Gastrocnemius medialis (tissue), 4 donors: ENCODE data around the gene SYNJ2. TPM values are rescaled to one million over a fixed set of nuclear protein-coding genes. Genes with fewer than 3 reads are reported as not detected.

ENCODE experiments used
- ATAC-seq, 2 donors: fragments of 150-250 bp; one replicate each; pipeline ENCODE4 v1.9.1; 2016
- DNase-seq, 2 donors: peaks; one replicate each; pipeline ENCODE4 v3.0.0-alpha.2; 2019
- H3K27ac ChIP-seq, 4 donors: fragments of 200-600 bp; sonication (generic); 1 replicate in 1 of 4; 2 replicates in 3 of 4; pipeline ENCODE4 v1.5.1; 2016 to 2018; ENCODE audit warnings: mild to moderate bottlenecking in 2 of 4, moderate library complexity in 1 of 4
- H3K27me3 ChIP-seq, 3 donors: fragments of 200-600 bp; sonication (generic) in 2 of 3; 1 replicate in 1 of 3; 2 replicates in 2 of 3; pipeline versions ENCODE4 v1.5.1 to v1.6.0; 2016 to 2019; ENCODE audit warnings: mild to moderate bottlenecking in 1 of 3, moderate library complexity in 1 of 3
- H3K36me3 ChIP-seq, 2 donors: fragments of 200-600 bp; sonication (generic) in 1 of 2; one replicate each; pipeline ENCODE4 v1.5.1; 2017 to 2018
- H3K4me1 ChIP-seq, 2 donors: fragments of 200-600 bp; sonication (generic) in 1 of 2; one replicate each; pipeline ENCODE4 v1.5.1; 2016 to 2017; ENCODE audit warnings: mild to moderate bottlenecking in 2 of 2
- H3K4me3 ChIP-seq, 4 donors: fragments of 200-600 bp; sonication (generic) in 3 of 4; 1 replicate in 1 of 4; 2 replicates in 3 of 4; pipeline ENCODE4 v1.5.1; 2016 to 2019; ENCODE audit warnings: mild to moderate bottlenecking in 2 of 4
- H3K9me3 ChIP-seq, 3 donors: fragments of 200-600 bp; sonication (generic) in 2 of 3; 1 replicate in 1 of 3; 2 replicates in 2 of 3; pipeline ENCODE4 v1.5.1; 2016 to 2019
- POLR2A ChIP-seq, 2 donors: fragments of 450-650 bp; IDR thresholded peaks; one replicate each; pipeline ENCODE4 v1.6.1; 2017; ENCODE audit warnings: antibody characterized with exemption in 2 of 2, mild to moderate bottlenecking in 2 of 2, moderate library complexity in 2 of 2
- in situ Hi-C, 4 donors: fragments of 200-750 bp; cut with MboI; loops; one replicate each; pipeline versions ENCODE4 v1.15.0 to v1.8.0; 2017; ENCODE audit warnings: low sequenced_read_pairs in 4 of 4
- intact Hi-C: fragments of 100-400 bp; cut with DNase I; formaldehyde crosslinking; loops from one replicate; pipeline ENCODE4 v1.15.1; 2023; ENCODE audit warnings: low total_unique reads
- total RNA-seq, 4 donors: library from RNA; depleted of rRNA; stranded (reverse); fragments of >200 nt; gene quantifications; one replicate each; pipeline versions ENCODE4 v1.1.0 to v1.2.3, GENCODE V29; 2016
- TF ChIP-seq, protein P1 (sequence below), 5 experiments: fragments of 450-650 bp in 3 of 5; fragments of 200-600 bp in 2 of 5; sonication (generic) in 2 of 5; IDR thresholded peaks in 4 of 5; conservative IDR thresholded peaks in 1 of 5; 1 replicate in 4 of 5; 2 replicates in 1 of 5; pipeline ENCODE4 v1.5.1; 2016 to 2019; ENCODE audit warnings: antibody characterized with exemption in 5 of 5, mild to moderate bottlenecking in 3 of 5, moderate library complexity in 3 of 5

SYNJ2 gene
- total RNA-seq, 4 donors from 2014 or later, result 3.9 to 17.0 (median 7.0) TPM

DNA sequence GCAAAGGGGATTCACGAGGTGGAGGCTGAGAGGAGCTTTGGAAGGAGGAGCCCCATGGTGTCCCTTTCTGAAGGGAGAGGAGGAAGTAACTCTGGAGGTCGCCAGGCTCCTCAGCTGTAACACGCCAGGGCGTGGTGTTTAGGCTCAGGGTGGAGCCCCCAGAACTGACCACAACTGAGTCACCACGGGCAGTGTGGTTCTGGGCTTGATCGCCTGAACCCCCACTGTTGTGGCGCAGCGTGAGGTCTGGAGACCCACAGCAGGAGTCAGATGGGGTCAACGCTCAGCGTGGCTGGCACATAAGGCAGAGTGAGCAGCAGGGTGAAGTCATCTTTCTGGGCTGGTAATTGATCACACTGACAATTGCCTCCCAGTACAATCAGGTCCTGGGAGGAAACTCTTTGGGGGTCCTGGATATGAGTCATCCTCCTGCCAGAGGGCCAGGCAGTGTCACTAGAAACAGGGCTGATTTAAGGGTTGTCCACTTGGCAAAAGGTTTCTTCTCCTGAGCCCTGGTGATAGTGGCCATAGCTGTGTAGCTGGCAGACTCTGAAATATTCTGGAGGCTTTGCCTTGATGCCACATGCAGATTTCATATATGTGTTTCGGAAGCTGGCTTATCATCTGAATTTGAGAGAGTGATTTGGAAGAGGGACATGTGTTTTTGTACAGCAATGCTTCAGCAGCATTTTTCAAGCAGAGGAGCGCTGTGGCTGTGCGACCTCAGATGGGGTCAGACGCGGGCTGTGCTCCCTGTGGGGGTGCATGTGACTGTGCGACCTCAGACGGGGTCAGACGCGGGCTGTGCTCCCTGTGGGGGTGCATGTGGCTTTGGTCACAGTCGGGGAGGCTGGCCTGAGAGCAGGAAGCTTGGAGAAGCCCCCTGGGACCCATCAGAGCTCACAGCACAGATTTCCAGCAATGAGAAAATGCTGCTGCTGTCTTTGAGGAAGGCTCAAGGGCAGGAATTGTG is 50.0 kb downstream of the SYNJ2 start:
- H3K27ac ChIP-seq, result peak overlapping the region; percentile 4 to 47 (median 18)
- in situ Hi-C loops, result no loop called here
- H3K4me3 ChIP-seq, result no peak overlapping the region
- no peaks in the 10 kb centered on the region for H3K9me3 ChIP-seq
- H3K36me3 ChIP-seq, result no peaks in the 10 kb centered on the region
- ATAC-seq, result peak; percentile 30 to 43
- H3K27me3 ChIP-seq, result no peaks in the 10 kb centered on the region
- DNase-seq, result peak in 1 of 2 donors; percentile 44
- H3K4me1 ChIP-seq, result peaks cover 0 to 11% of the 10 kb centered on the region in 2 donors
- intact Hi-C loops, result no loop called here
- TF ChIP-seq POLR2A (IDR thresholded peaks at IDR 0.05), result no peak
- TF ChIP-seq, protein P1, sequence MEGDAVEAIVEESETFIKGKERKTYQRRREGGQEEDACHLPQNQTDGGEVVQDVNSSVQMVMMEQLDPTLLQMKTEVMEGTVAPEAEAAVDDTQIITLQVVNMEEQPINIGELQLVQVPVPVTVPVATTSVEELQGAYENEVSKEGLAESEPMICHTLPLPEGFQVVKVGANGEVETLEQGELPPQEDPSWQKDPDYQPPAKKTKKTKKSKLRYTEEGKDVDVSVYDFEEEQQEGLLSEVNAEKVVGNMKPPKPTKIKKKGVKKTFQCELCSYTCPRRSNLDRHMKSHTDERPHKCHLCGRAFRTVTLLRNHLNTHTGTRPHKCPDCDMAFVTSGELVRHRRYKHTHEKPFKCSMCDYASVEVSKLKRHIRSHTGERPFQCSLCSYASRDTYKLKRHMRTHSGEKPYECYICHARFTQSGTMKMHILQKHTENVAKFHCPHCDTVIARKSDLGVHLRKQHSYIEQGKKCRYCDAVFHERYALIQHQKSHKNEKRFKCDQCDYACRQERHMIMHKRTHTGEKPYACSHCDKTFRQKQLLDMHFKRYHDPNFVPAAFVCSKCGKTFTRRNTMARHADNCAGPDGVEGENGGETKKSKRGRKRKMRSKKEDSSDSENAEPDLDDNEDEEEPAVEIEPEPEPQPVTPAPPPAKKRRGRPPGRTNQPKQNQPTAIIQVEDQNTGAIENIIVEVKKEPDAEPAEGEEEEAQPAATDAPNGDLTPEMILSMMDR (IDR thresholded peaks at IDR 0.05 in 4 of 5, conservative IDR thresholded peaks at IDR 0.05 in 1 of 5), result no peak

DNA sequence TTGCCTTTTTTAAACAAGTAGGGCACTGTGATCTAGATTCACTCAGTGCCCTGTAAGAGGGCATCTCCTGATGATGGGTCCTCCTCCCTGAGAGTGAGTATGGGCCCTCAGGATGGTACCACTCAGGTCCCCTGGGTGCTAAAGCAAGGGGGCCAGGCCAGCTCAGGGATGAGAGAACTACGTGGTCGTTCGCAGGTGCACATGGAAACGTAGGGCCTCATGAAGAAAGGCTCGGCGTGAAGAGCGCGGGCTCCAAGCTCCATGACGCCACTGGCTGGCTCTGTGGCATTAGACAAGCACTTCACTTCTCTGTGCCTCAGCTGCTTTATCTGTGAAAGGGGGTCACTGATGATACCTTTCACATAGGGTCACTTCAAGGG is 50.7 kb downstream of the SYNJ2 start:
- H3K27ac ChIP-seq, result peak overlapping the region in 1 of 4 donors; percentile 4
- TF ChIP-seq POLR2A (IDR thresholded peaks at IDR 0.05), result no peak
- TF ChIP-seq, protein P1 (IDR thresholded peaks at IDR 0.05 in 4 of 5, conservative IDR thresholded peaks at IDR 0.05 in 1 of 5), result no peak
- no peaks in the 10 kb centered on the region for H3K9me3 ChIP-seq
- DNase-seq, result no peak
- peaks cover 0 to 11% of the 10 kb centered on the region in 2 donors for H3K4me1 ChIP-seq
- intact Hi-C loops (no loop called here), in situ Hi-C loops (no loop called here)
- no peak overlapping the region for H3K4me3 ChIP-seq
- H3K27me3 ChIP-seq, result no peaks in the 10 kb centered on the region
- H3K36me3 ChIP-seq, result no peaks in the 10 kb centered on the region
- no peak for ATAC-seq

DNA sequence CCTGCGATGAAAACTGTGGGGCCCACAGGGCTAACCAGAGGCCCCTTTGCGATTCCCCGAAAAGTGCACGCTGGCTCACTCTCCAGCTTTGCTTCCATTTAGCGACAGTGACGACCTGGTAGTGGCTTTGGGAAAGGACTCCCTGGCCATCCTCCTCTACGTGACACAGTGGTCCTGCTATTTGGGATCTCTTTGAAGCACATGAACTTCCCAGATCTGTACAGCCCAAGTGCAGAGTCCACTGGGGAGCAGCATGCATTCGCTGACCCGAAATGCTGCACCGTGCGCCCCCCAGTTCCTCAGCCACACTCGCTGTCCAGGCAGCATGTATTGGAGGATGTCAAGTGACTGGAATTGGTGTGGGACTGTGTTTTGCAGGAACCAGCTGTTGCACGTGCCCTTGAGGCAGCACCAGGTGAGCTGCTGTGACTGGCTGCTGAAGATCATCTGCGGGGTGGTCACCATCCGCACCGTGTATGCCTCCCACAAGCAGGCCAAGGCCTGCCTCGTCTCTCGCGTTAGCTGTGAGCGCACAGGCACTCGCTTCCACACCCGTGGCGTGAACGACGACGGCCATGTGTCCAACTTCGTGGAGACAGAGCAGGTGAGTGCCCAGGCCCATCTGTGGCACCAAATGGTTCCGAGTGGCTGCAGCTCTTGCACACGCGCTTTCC is 51.6 kb downstream of the SYNJ2 start:
- DNase-seq (no peak), ATAC-seq (no peak)
- intact Hi-C loops, result no loop called here
- TF ChIP-seq POLR2A (IDR thresholded peaks at IDR 0.05), result no peak
- TF ChIP-seq, protein P1 (IDR thresholded peaks at IDR 0.05 in 4 of 5, conservative IDR thresholded peaks at IDR 0.05 in 1 of 5), result no peak
- Histone ChIP-seq H3K9me3 (no peaks in the 10 kb centered on the region), H3K27ac (no peak overlapping the region), H3K4me1 (peaks cover 0 to 7% of the 10 kb centered on the region in 2 donors), H3K4me3 (no peak overlapping the region), H3K27me3 (no peaks in the 10 kb centered on the region), H3K36me3 (no peaks in the 10 kb centered on the region)
- in situ Hi-C loops, result no loop called here

DNA sequence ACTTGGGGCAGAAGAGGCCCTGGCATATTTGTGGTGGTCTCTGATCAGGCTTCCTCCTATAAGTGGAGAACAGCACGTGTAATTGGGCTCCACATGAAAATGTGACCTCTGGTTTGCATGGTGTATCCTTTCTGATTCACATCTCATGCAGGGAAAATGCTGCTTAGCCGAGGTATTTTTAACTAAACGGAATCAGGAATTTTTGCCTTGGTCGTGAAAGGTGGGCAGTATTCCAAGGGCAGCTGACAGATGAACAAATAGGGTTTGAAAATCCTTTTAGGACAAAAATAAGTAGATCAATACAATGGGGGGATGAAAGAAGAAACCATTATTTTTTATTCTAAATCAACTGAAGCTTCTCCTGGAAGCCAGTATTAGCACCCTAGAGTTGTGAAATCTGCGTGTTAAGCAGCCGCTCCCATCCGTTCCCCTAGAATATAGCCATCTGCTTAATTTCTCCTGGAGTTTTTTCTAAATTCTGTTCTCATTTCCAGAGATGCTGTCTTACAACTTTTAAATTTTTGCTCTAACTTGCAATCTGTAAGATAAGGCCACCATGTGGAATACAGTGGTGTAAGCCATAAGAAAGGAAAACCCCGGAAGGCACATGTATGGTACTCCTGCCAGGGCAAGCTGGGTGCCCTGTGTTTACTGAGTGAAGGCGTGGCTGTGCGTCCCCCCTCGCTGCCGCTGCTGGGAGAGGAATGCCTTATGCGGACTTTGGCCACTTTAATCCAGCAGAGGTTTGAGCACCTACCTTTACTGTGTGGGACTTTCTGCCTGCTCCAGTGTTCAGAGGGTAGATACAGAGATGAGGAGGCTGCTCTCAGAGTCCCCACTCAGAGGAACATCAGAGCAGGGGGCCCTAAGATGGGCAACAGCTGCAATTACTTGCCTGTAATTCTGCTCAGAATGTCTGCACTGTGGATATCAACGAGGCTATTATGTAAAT is 52.4 kb downstream of the SYNJ2 start:
- no peak for TF ChIP-seq POLR2A (IDR thresholded peaks at IDR 0.05)
- TF ChIP-seq, protein P1 (IDR thresholded peaks at IDR 0.05 in 4 of 5, conservative IDR thresholded peaks at IDR 0.05 in 1 of 5), result no peak
- in situ Hi-C loops, result no loop called here
- no peak overlapping the region for H3K4me3 ChIP-seq
- no peak for DNase-seq
- peaks cover under 1 to 8% of the 10 kb centered on the region in 2 donors for H3K4me1 ChIP-seq
- H3K36me3 ChIP-seq, result no peaks in the 10 kb centered on the region
- no peaks in the 10 kb centered on the region for H3K9me3 ChIP-seq
- no peak for ATAC-seq
- intact Hi-C loops, result no loop called here
- H3K27ac ChIP-seq, result no peak overlapping the region
- no peaks in the 10 kb centered on the region for H3K27me3 ChIP-seq
